Keratinocyte (primary cell): ENCODE data around the gene SPTLC3. TPM values are rescaled to one million over a fixed set of nuclear protein-coding genes. Genes with fewer than 3 reads are reported as not detected.

Experiments used
- DNase-seq: peaks from one replicate; pipeline ENCODE4 v3.0.0-alpha.2; 2011; ENCODE audit warnings: low read depth, missing footprints, low spot score
- FAIRE-seq: peaks from 2 replicates; lab custom pipeline; 2011; peaks lifted over from hg19 to GRCh38; lab: Jason Lieb, UNC
- H2AFZ ChIP-seq: 2 replicates; pipeline ENCODE4 v1.6.0; 2012; ENCODE audit warnings: low read length, control low read depth, inconsistent platforms; ENCODE audit not compliant: control insufficient read depth
- H3K27ac ChIP-seq: 2 replicates; pipeline ENCODE4 v1.5.1; 2011; ENCODE audit warnings: low read length; ENCODE audit not compliant: control insufficient read depth, insufficient read depth
- H3K27me3 ChIP-seq: 3 replicates; pipeline ENCODE4 v1.6.0; 2011; ENCODE audit warnings: low read length; ENCODE audit not compliant: control insufficient read depth, insufficient read depth; ENCODE audit errors: extremely low read depth
- H3K36me3 ChIP-seq, 2 experiments: 2 replicates in 1 of 2; 3 replicates in 1 of 2; pipeline ENCODE4 v1.5.1; 2011; ENCODE audit warnings: low read length in 2 of 2, mild to moderate bottlenecking in 1 of 2; ENCODE audit not compliant: control insufficient read depth in 2 of 2, insufficient read depth in 2 of 2; ENCODE audit errors: extremely low read depth in 1 of 2
- H3K4me1 ChIP-seq: 3 replicates; pipeline ENCODE4 v1.5.1; 2011; ENCODE audit warnings: low read length; ENCODE audit not compliant: control insufficient read depth, insufficient read depth; ENCODE audit errors: extremely low read depth
- H3K4me2 ChIP-seq: 3 replicates; pipeline ENCODE4 v1.6.0; 2011; ENCODE audit warnings: low read depth, low read length; ENCODE audit not compliant: control insufficient read depth, insufficient read depth; ENCODE audit errors: extremely low read depth
- H3K4me3 ChIP-seq, 3 experiments: fragments of 200-600 bp in 1 of 3; sonication (generic) in 1 of 3; 2 replicates in 2 of 3; 3 replicates in 1 of 3; pipeline ENCODE4 v1.5.1; 2011 to 2016; ENCODE audit warnings: low read length in 3 of 3, mild to moderate bottlenecking in 3 of 3, control low read depth in 2 of 3, inconsistent platforms in 1 of 3, low read depth in 1 of 3, mixed read lengths in 1 of 3, mixed run types in 1 of 3, moderate library complexity in 1 of 3; ENCODE audit not compliant: control insufficient read depth in 2 of 3, insufficient read depth in 2 of 3; ENCODE audit errors: extremely low read depth in 1 of 3
- H3K79me2 ChIP-seq: 2 replicates; pipeline ENCODE4 v1.6.0; 2012; ENCODE audit warnings: low read length; ENCODE audit not compliant: control insufficient read depth, insufficient read depth
- H3K9ac ChIP-seq: 3 replicates; pipeline ENCODE4 v1.6.0; 2011; ENCODE audit warnings: low read length; ENCODE audit not compliant: control insufficient read depth, insufficient read depth; ENCODE audit errors: extremely low read depth
- H3K9me1 ChIP-seq: 3 replicates; pipeline ENCODE4 v1.6.0; 2011; ENCODE audit warnings: low read length; ENCODE audit not compliant: control insufficient read depth, insufficient read depth; ENCODE audit errors: extremely low read depth
- H3K9me3 ChIP-seq: 2 replicates; pipeline ENCODE4 v1.5.1; 2012; ENCODE audit warnings: low read depth, low read length; ENCODE audit not compliant: control insufficient read depth
- H4K20me1 ChIP-seq: 3 replicates; pipeline ENCODE4 v1.6.0; 2011; ENCODE audit warnings: low read length; ENCODE audit not compliant: control insufficient read depth, insufficient read depth; ENCODE audit errors: extremely low read depth
- CTCF ChIP-seq, 3 experiments: IDR thresholded peaks in 1 of 3; conservative IDR thresholded peaks in 1 of 3; optimal IDR thresholded peaks in 1 of 3; 2 replicates in 2 of 3; 3 replicates in 1 of 3; pipeline versions ENCODE3 to v1.5.1; 2011; ENCODE audit warnings: low read length in 3 of 3, mild to moderate bottlenecking in 3 of 3, moderate library complexity in 2 of 3, control low read depth in 1 of 3, inconsistent platforms in 1 of 3; ENCODE audit not compliant: insufficient read depth in 2 of 3; ENCODE audit errors: extremely low read depth in 1 of 3
- EZH2 ChIP-seq: IDR thresholded peaks from one replicate; pipeline ENCODE4 v1.6.1; 2012; ENCODE audit warnings: inconsistent platforms, mild to moderate bottlenecking, low read length, moderate library complexity
- dilution Hi-C: fragments of 300-500 bp; cut with MboI; formaldehyde crosslinking; loops from one replicate; pipeline ENCODE4 v1.7.0; 2020; ENCODE audit warnings: low sequenced_read_pairs; ENCODE audit not compliant: extremely low pct_ligation_motif_present
- polyA plus RNA-seq, 5 experiments: library from polyadenylated mRNA; depleted of rRNA in 3 of 5; stranded (reverse) in 3 of 5; stranded (forward) in 1 of 5; unstranded in 1 of 5; fragments of >200 nt; gene quantifications; 1 replicate in 1 of 5; 2 replicates in 3 of 5; 3 replicates in 1 of 5; pipeline versions ENCODE4 v1.2.1 to v1.2.3, GENCODE V29; 2011 to 2012; ENCODE audit warnings: missing spikeins in 2 of 5, low read depth in 1 of 5, low replicate concordance in 1 of 5

SPTLC3 gene
- polyA plus RNA-seq, 1 donor (not counting 4 experiments of a cell fraction or from before 2014, with no cell fraction given) = 11.4 TPM

DNA sequence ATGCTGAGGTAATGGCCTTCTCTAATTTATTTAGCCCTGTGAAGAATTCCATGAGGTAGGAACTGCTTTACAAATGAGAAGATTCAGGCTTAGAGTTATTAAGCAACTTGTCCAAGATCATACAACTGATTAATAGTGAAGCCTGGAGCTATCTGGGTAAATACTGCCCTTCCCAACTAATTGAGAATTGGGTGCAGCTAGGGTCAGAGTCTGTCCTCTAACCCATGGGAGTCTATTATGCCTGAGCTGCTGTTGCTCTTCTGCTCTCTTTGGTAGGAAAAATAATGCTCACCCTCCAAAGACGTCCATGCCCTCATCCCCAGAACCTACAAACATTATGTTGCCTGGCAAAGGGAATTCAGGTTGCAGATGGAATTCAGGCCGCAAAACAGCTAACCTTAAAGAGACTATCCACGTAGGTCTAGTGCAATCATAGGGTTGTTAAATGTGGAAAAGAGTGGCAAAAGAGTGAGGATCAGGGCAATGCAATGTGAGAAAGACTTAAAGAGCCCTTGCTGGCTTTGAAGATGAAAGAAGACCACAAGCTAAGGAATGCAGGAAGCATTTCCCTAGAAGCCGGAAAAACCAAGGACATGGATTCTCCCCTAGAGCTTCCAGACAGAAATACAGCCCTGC is 90.1 kb downstream of the SPTLC3 start:
- H3K4me1 ChIP-seq = peaks cover 25% of the 10 kb centered on the region
- dilution Hi-C loops = no loop called here
- H3K9ac ChIP-seq = no peak overlapping the region
- H3K36me3 ChIP-seq = peaks cover 0 to 3% of the 10 kb centered on the region in 2 experiments
- H3K27me3 ChIP-seq = no peaks in the 10 kb centered on the region
- H3K27ac ChIP-seq = peak overlapping the region; percentile 43
- FAIRE-seq (peak; percentile 64), DNase-seq (no peak)
- no peak overlapping the region for H2AFZ ChIP-seq
- H3K9me3 ChIP-seq = no peaks in the 10 kb centered on the region
- no peak overlapping the region for H3K4me3 ChIP-seq
- no peaks in the 10 kb centered on the region for H3K9me1 ChIP-seq
- peak overlapping the region; percentile 8 for H3K4me2 ChIP-seq
- H3K79me2 ChIP-seq = no peaks in the 10 kb centered on the region
- H4K20me1 ChIP-seq = no peaks in the 10 kb centered on the region
- no peak for TF ChIP-seq EZH2
- TF ChIP-seq CTCF (optimal IDR thresholded peaks at IDR 0.05 in 1 of 3, IDR thresholded peaks at IDR 0.05 in 1 of 3, conservative IDR thresholded peaks at IDR 0.05 in 1 of 3; ENCODE audit: extremely low read depth in 1 of 3, insufficient read depth in 2 of 3, low read length in 3 of 3) = no peak

DNA sequence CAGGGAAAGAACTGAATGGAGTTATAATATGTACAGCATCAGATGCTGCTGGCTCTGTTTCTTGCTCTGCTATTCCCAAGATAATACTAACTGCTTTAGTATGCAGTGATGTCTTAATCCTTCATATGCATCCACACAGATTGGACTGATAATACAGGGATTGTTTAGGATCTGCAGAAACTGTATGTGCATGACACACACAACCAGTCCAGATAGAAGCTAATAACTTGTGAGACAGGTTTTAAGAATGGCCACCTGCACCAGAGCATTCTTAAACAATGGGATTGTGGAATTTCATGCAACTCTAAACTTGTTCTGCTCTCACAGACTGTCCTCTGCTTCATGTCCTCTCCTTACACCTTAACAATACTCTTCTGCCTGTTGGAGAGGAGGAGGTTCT is 90.9 kb downstream of the SPTLC3 start:
- FAIRE-seq = peak; percentile 95
- Histone ChIP-seq H3K27ac (peak overlapping the region; percentile 43), H3K4me1 (peaks cover 25% of the 10 kb centered on the region), H3K9ac (no peak overlapping the region), H2AFZ (no peak overlapping the region), H3K36me3 (no peaks in the 10 kb centered on the region), H3K9me3 (no peaks in the 10 kb centered on the region), H3K9me1 (no peaks in the 10 kb centered on the region), H3K27me3 (no peaks in the 10 kb centered on the region), H4K20me1 (no peaks in the 10 kb centered on the region), H3K79me2 (no peaks in the 10 kb centered on the region), H3K4me2 (peak overlapping the region; percentile 8), H3K4me3 (no peak overlapping the region)
- peak; percentile 28 for DNase-seq
- TF ChIP-seq EZH2 (no peak), CTCF (optimal IDR thresholded peaks at IDR 0.05 in 1 of 3, IDR thresholded peaks at IDR 0.05 in 1 of 3, conservative IDR thresholded peaks at IDR 0.05 in 1 of 3; ENCODE audit: extremely low read depth in 1 of 3, insufficient read depth in 2 of 3, low read length in 3 of 3) (no peak)
- dilution Hi-C loops = loop anchor here (25.0 kb wide), 1 partner anchor 412 kb away; no protein-coding TSS in a partner anchor
